Measurements from ENCODE around the gene PHACTR2.
"Not testable (repeated sequence)": the region's sequence is repeated elsewhere in the genome, so short reads cannot be mapped to it uniquely, and the experiment has no call there.

GRCh38 chr6:143874503-143874902 is 196.7 kb downstream of the PHACTR2 start:
- not testable (repeated sequence) for TF ChIP-seq CTCF, POLR2A (IDR thresholded peaks at IDR 0.05)

Measured in heart left ventricle (tissue), 13 donors.